HG02678 (cell line): Measurements from ENCODE around the gene PARP15.
A peak's percentile ranks its signal among the peaks of the same experiment; 100 is the strongest.
"Not testable (repeated sequence)": the region's sequence is repeated elsewhere in the genome, so short reads cannot be mapped to it uniquely, and the experiment has no call there.

Experiments used
- ATAC-seq: cut with Tn5 transposase; IDR thresholded peaks from one replicate; pipeline ENCODE4 v1.9.1; 2021; ENCODE audit warnings: mild to moderate bottlenecking, moderate library complexity; ENCODE audit not compliant: unreplicated experiment

The PARP15 gene

GRCh38 chr3:122615303-122615702 lies 37.9 kb downstream of the PARP15 start:
- no peak for ATAC-seq

- ATAC-seq = no peak
These were observed 41.2 kb downstream of the PARP15 start for GRCh38 chr3:122618614-122619013.

GRCh38 chr3:122619040-122619439 lies 41.6 kb downstream of the PARP15 start:
- ATAC-seq = no peak

GRCh38 chr3:122620399-122620798 lies 42.9 kb downstream of the PARP15 start:
- ATAC-seq = no peak

- ATAC-seq = peak; percentile 43
These were observed 43.7 kb downstream of the PARP15 start for GRCh38 chr3:122621112-122621511.

- no peak for ATAC-seq
These were observed 45.8 kb downstream of the PARP15 start for GRCh38 chr3:122623031-122623829.

GRCh38 chr3:122626515-122627180 lies 49.2 kb downstream of the PARP15 start:
- ATAC-seq = no peak

GRCh38 chr3:122627301-122627700 lies 49.9 kb downstream of the PARP15 start:
- no peak for ATAC-seq

GRCh38 chr3:122628567-122628966 lies 51.1 kb downstream of the PARP15 start:
- ATAC-seq = no peak

- no peak for ATAC-seq
These were observed 52.3 kb downstream of the PARP15 start for GRCh38 chr3:122629763-122630162.

- no peak for ATAC-seq
These were observed 58.3 kb downstream of the PARP15 start for GRCh38 chr3:122635789-122636188.

GRCh38 chr3:122636697-122637096 lies 59.2 kb downstream of the PARP15 start:
- ATAC-seq = no peak

GRCh38 chr3:122640437-122640999 lies 63.1 kb downstream of the PARP15 start:
- no peak for ATAC-seq

- ATAC-seq = peak; percentile 70
These were observed 65.5 kb downstream of the PARP15 start for GRCh38 chr3:122642935-122643334.

- ATAC-seq = no peak
These were observed 68.9 kb downstream of the PARP15 start for GRCh38 chr3:122646146-122646988.

- not testable (repeated sequence) for ATAC-seq
These were observed 73.9 kb downstream of the PARP15 start for GRCh38 chr3:122651233-122651907.

GRCh38 chr3:122651962-122652361 lies 74.5 kb downstream of the PARP15 start:
- not testable (repeated sequence) for ATAC-seq

GRCh38 chr3:122658336-122658735 lies 80.9 kb downstream of the PARP15 start:
- not testable (repeated sequence) for ATAC-seq

GRCh38 chr3:122660297-122660974 lies 83.0 kb downstream of the PARP15 start:
- no peak for ATAC-seq

GRCh38 chr3:122661633-122662032 lies 84.2 kb downstream of the PARP15 start:
- ATAC-seq = no peak
